C1 segment of cervical spinal cord (tissue), 14 donors: ENCODE results near the gene PRPS1L1.

Experiments used
- DNase-seq, 14 donors: peaks; one replicate each; lab custom pipeline; 2025; lab: John Stamatoyannopoulos, UW

Gene PRPS1L1

DNA sequence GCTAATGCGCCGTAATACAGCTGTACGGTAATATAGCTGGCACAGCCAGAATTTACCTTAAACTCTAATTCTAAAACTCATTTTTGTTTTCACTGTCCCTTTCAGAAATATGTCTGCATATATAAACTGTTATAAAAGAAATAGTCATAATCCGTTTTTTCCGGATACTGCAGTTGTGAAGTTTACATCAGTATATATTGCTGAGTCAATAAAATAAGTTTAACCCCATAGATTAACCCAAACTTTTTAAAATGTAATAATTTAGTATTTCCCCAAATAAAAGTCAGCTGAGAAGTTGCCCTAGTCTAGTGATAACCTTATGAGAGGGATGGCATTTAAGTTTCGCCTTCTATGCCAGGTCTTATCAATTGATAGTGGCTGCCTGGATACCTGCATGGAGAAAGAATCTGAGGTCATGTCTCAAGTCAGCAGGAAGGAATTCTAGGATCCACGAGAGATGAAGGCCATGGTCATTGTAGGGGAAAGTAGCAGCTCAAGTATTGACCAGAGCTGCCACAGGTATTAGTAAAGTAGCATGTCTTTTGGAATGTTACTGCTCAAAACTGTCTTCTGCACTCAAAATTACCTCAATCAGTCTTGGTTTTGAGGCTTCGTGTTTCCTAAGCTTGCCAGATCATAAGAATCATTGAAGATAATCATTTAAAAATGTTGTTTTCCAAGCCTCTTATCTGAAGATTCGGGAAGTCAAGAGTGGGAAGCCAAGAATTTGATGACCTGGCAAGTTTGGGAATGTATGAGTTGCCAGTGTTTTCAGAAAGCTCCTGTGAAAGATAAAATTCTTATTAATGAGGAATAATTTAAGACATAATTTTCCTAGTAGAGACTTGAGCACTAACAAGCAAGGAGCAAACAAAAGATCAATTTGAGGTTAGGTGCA lies 10.8 kb downstream of the PRPS1L1 start:
- no peak for DNase-seq

DNA sequence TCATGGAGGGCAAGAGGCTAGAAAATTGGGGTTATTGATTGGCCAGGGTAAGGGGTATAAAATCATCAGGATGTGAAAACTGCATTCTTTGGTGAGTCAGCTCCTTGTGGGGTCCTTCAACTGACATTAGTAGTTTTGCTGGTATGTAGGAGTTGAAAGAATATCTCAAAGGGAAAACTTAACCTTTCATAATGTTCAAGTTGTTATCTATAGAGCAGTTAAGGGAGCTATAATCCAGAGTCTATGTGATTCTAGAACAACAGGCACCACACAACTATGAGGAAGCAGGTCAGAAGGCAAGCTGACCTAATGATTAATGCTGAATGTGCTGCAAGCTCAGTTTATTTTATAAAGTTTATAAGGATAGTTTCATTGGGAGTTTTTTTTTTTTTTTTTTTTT lies 13.7 kb downstream of the PRPS1L1 start:
- no peak for DNase-seq

DNA sequence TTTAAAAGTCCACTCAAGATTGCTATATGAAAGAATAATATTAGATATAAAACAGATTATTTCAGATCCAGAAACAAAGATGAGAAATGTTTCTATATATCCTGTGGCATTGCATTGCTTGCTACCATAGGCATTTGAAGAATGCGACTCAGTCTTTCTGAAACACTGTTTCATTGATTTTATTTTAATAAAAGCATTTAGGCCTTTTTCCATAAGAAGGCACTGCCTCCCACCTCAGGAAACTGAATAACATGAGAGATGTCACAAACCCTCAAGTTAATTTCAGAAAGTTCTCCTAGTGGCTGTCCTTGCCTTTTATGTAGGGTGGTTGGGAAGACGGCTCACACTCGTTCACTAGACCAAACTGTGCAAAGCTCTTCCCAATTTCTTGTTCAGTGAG lies 23.3 kb downstream of the PRPS1L1 start:
- no peak for DNase-seq

DNA sequence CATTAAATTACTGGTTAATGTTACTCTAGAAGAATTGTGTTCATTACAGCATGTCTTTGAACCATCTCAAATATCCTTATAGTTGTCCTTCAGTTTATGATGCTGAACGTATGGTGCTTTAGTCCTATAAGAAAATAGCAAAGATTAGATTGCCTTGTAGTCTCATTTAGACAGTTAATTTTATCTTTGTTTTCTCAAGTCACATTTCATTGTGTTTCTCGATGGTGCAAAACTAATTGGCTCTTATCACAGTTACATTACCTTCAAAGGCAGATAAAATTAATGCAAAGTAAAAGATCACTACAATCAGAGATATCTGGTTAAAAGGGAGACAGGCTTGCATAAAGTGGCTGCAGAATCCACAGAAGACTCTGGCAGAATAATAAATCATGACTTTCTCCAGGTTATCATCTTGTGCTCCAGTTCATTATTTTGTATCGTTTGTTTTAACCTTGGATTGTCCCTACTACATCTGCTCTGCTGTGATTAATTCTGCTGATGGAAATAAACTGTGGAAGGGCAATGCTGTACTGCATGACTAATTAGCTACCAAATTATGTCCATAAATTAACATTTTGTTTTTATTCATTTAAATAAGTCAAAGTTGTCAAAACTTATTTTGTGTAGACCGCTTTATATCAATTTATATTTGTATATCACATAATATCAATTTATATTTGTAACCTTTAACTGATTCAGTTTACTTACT lies 24.2 kb downstream of the PRPS1L1 start:
- DNase-seq = no peak

DNA sequence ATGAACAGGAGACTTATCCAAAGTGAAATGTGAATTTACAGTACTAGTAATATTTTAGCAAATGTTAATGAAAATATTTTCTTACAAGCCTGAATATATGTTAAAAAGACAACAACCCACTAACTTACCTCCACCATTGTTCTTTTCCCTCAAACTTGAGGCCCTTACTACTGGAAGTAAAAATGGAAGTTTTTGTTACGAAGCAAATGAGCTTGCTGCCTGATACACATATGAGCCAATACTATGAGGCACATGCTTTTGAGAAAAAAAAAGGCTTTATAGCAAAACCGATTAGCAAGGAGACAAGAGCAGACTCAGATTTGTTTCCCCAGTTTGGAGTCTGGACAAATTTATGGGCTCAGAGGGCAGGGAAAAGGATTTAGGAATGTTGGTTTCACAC lies 29.0 kb downstream of the PRPS1L1 start:
- no peak for DNase-seq

DNA sequence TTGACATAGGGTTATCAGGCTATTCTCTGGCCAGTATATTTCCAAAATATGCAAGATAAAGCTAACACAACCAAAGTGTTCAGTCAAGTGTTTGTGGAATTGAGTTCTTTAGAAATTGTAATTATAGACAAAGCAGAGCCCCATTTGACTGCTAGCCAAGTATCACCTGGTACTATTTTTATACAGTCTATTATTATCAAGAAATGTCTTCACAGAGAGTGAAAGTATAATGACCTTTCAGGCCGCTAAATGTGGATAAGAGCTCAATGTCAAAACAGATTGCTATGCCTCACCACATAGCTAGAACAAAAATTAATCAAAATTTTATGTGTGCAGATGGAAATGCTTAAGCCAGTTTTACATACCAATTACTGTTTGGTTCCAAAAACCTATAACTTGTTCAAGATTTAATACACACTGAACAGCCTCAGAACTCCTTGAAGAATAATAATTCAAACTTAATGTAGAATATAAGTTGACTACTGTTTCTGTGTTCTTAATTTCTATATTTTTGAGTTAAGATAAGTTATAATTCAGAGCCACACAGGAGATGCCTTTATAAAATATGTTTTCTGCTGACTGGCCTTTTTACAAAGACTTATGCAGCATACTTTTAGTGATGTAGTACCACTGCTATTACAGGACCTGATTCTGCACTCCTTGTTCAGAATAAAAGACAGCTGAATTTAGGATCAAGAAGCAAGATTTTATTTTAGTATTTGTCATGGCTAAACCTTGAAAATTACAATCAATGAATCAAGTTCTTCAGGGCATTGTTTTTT lies 31.0 kb downstream of the PRPS1L1 start:
- DNase-seq = no peak

DNA sequence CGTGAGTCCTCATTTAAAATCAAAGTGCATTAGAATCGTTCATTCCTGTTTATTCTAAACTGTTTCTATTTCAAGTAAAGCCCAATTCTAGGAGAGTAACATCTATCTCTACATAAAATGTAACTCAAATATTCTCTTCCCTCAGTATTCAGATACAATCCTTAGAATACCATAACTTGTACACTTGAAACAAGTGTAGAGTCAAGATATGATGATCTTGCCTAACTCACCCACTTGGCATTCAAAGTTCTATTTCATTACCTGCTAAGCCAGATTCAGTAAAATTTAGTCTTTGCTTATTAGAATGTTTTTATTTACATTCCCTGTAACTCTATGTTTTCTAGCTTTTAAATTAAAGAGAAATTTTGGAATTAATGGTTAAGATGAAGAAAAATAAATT lies 31.6 kb downstream of the PRPS1L1 start:
- no peak for DNase-seq

DNA sequence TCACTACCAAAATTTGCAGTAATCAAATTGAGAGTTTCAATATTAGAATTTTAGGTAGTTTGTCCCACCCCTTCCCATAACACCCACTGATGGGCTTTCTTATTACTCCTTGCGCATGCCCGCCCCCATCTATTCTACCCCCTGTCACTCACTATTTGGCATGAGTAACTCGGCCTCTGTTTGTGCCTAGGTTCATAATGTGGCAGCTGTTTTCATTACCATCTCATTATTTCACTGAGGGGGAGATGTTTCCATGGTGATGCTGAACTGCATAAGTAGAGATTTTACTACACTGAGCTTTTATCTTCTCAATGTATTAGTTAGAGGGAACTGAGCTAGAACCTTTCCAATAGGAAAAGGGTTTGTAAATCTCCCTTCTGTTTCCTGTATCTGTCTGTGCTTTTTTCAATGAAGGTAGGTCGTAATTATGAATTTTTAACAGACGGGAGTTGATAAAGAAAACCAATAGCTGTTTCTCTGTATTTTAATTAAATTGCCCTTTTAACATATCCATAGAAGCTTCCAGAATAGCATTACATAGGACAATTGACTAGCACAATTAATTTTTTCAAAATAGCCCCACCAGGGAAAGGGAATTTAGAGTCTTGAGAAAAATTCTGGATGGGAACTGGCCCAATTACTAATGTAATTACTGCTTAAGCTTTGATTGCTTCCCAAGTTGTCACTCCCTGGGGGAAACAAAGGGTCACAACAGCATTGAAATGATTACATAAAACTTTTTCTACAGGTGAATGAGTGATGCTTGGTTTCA lies 33.4 kb downstream of the PRPS1L1 start:
- DNase-seq = no peak

DNA sequence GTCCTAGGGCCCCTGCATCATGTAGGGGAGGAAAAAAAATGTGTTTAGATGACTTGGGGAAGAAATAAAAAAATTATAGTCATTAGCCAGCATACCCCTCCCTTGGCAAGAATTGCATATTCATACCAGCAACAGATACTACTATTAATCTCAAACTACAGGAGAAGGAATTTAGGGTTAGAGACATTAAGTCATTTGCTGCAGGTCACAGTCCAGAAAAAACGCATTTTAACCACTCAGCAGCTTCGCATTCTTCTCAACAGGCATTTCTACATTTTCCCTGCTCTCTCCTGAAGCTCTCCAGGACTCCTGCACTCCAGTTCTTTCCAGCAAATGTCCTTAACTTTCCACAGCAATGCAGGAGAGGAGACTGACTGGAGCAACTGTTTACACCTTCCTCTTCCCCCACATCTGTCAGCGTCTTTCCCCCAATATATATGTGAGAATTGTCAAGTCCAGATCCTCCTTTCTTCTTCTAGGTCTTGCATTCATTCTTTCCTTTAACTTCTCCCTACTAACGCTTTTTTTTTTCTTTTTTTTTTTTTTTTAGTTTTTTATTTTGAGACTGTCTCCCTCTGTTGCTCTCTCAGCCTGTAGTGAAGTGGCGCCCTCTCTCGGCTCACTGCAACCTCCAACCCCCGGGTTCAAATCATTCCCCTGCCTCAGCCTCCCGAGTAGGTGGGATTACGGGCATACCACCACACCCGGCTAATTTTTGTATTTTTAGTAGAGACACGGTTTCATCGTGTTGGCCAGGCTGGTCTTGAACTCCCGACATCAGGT lies 35.6 kb downstream of the PRPS1L1 start:
- peak in 1 of 14 donors; percentile 2 for DNase-seq

DNA sequence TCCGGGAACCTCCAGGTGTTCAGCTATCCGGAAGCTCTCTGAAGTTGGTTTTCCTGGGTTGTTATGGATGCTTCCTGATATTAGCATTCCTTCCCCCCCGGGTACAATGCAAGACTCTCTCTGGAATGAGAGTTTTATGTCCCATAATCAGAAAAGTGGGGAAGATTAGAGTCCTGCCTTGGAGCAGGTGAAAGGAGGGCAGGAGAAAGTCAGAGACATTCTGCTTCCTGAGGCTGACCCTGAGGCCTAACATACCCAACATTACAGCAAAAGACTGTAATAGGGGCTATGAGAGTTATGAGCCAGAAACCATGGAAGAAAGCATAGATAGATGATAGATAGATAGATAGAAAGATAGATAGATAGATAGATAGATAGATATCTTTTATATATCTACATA lies 36.9 kb downstream of the PRPS1L1 start:
- DNase-seq = no peak

DNA sequence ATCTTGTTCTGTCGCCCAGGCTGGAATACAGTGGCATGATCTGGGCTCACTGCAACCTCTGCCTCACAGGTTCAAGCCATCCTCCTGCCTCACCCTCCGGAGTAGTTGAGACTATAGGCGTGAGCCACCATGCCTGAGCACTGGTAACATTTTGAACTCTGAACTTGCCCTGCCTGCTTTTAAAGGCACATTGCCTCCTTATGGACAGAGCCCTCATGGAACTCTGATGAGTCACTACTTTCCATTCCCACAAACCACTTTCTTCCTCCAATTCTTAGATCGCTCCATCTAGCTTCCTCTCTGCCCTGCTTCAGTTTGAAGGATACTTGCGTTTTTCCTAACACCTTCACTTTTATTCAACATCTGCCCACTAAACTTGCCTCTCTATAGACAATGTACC lies 38.1 kb downstream of the PRPS1L1 start:
- no peak for DNase-seq

DNA sequence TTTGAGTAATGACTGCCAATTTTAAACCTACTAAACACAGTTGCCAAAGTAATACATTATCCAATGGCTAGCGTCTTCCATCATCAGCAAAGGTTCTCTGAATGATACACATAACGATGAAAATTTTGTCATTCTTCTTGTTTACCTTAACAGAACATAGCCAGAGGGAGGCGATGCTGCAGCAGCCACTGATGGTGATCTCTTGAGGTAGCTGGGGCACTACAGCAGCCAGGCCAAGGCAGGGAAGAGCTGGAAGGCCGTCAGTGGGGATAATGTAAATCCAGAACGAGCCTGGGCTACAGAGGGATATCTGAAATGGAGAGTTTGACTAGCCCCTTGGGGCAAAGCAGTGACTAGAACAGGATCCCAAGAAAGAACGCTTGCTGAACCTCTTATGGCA lies 38.8 kb downstream of the PRPS1L1 start:
- no peak for DNase-seq

DNA sequence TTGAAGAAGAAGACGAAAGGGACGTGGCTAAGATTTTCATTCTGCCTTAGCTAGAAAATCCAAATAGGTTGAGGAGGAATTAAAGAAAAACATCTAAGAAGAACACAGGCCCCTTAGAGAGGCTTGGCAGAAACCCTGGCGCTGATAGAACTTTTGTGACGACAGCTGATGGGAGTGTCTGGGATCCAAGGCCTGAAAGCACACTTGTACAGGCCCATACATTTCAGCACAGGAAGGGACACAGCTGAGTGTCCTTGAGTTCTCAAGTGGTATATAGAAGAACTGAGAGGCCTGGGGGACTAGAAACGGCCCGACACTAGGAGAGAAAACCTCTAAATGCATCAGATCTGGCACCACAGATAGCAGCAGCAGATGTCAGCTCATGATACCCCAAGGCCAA lies 39.5 kb downstream of the PRPS1L1 start:
- no peak for DNase-seq

DNA sequence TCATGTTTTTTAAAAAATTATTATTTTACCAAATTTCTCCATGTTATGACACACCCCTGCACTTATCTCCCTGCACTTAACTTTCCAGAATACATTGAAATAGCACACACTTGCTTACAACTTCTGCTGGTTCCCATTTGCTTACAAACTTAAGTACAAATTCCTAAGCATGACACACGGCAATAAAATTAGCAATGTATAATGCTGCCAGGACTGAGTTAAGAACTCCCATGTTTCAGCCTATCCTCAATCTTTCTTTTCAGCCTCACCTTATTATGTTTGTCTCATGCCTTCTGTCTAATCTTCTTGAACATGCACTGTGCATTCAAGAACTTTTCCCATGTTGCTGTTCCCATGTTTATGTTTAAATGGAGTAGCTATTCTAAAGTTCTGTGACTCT lies 40.8 kb downstream of the PRPS1L1 start:
- DNase-seq = no peak

DNA sequence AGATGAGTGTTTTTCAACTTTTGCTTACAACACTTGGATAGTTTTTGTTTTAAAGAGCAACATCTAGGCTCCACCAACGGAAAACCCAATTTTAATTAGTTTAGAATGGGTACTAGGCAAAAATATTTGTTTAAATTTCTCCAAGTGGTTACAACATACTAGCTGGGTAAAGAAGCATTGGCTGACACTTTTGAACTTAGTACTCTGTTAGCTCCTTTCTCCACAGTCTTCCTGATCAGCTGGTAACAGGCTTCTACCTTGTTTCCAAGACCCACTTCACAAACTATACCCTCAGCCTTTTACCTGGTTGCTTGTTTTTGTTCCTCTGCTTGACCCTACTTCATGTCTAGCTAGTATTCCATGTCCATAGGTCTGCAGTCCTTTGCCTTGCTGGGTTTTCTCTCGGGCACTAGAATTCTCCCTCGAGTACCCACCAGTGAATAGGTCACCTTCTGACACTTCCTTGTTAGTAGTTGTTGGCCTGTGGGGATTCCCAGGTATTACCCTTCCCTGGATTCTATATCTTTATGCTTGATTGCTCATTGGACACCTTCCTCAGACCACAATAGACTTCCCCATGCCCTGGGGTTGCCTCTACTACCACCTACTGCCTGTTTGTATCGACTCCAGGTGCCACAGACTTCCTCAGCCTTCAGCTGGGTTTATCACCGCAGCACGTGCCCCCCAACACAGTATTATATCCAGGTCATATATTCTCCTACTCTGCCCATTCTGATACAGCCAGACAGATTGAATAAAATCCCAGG lies 42.0 kb downstream of the PRPS1L1 start:
- DNase-seq = no peak

DNA sequence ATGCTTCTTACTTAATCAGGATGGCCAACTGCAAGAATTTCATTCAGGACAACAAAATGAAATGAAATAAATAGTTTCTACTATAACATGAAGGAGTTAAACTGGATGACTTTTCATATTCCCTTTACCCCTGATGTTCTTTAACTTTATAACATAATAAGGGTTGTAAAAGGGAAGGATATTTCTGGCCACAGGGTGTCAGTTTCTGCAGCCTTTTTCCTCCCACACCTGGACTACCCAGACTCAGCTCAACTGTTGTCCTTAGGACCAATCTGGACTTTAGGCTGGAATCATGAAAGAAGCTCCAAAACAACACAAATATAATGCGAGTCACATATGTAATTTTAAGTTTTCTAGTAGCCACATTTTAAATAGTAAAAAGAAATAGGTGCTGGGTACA lies 43.4 kb downstream of the PRPS1L1 start:
- no peak for DNase-seq

DNA sequence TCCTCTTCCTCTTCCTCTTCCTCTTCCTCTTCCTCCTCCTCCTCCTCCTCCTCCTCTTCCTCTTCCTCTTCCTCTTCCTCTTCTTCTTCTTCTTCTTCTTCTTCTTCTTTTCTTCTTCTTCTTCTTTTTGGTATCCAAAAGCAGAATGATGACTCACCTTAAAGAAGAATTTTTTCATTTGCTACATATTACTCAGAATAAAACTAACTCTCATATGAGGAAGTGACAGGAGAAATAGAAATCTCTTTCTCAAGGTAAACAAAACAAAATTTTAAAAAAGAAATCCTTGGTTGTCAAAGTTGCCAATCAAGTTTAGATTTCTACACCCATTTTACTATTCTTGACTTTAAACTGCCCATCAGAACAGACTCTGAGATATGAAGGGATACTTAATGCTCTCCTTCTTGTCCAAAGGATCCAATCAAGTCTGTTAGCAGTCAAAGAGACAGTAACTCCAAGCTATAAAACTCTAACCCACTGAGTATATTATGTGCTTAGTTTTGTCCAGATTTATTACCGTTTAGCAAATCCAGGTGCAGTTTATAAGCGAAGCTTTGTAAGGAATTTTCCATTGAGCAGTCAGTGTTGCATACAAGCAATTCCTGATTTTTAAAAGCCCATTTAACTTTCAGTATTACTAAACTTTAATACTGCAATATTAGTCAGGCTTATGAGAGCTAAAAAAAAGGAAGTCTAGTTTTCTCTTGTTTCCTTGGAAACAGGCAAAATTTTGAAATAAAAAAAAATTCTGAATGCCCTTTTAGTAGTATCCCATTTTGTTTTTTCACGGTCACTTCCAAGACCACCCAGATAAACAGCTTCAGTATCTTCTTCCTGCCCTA lies 44.2 kb downstream of the PRPS1L1 start:
- DNase-seq = no peak

DNA sequence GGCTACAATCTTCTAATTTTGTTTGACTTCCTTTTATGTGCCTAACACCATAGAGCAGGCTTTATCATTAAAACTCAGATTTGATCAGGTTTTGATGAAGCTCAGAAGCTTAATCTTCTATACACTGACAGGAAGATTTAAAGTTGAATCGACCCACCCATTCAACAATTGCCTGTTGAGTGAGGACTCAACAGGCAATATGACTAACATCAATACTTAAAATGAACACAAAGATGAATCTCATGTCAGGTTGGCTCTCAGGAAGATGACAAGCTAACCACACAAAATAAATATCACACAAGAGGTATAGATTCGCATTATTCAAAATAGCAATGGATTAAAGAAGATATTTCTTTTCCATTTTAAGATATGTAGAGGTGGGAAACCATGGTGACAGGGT lies 50.7 kb downstream of the PRPS1L1 start:
- no peak for DNase-seq
